Activated CD8-positive, alpha-beta memory T cell treated with anti-CD3 and anti-CD28 coated beads, Interleukin-2, amount 10 ng/mL, durations not matched to agents 7 days and 5 days (primary cell): ENCODE measurements around the gene RAB1A. TPM values are rescaled to one million over a fixed set of nuclear protein-coding genes. Genes with fewer than 3 reads are reported as not detected.
A peak's percentile ranks its signal among the peaks of the same experiment; 100 is the strongest.
"Not testable (repeated sequence)": the region's sequence is repeated elsewhere in the genome, so short reads cannot be mapped to it uniquely, and the experiment has no call there.

Experiments
- ATAC-seq: fragments of 150-1000 bp; cut with Tn5 transposase; one replicate; pipeline ENCODE4 v1.10.0; 2021; ENCODE audit warnings: moderate library complexity
- CTCF ChIA-PET: fragments of 350-600 bp; sonication (Branson Sonifier 250); formaldehyde crosslinking; loops from one replicate; lab custom pipeline; 2021; ENCODE audit warnings: antibody characterized with exemption; lab: Charles Lee
- DNase-seq: peaks from one replicate; pipeline ENCODE4 v3.0.0-alpha.2; 2020
- H3K27ac Mint-ChIP-seq: one replicate; pipeline ENCODE4 v1.8.0; 2021; ENCODE audit warnings: mild to moderate bottlenecking, mixed read lengths
- H3K27me3 Mint-ChIP-seq: one replicate; pipeline ENCODE4 v1.8.0; 2021; ENCODE audit warnings: mixed read lengths
- H3K36me3 Mint-ChIP-seq: one replicate; pipeline ENCODE4 v1.8.0; 2021; ENCODE audit warnings: mild to moderate bottlenecking, mixed read lengths
- H3K4me1 Mint-ChIP-seq: one replicate; pipeline ENCODE4 v1.8.0; 2021; ENCODE audit warnings: mixed read lengths
- H3K4me3 Mint-ChIP-seq: one replicate; pipeline ENCODE4 v1.8.0; 2021; ENCODE audit warnings: mild to moderate bottlenecking, moderate library complexity, mixed read lengths
- H3K9me3 Mint-ChIP-seq: one replicate; pipeline ENCODE4 v1.8.0; 2022; ENCODE audit warnings: low read depth, mixed read lengths
- total RNA-seq, 2 experiments: library from RNA; stranded (reverse); gene quantifications; one replicate each; pipeline ENCODE4 v1.2.3, GENCODE V29; 2021

Gene RAB1A
- total RNA-seq, 2 experiments from 2014 or later = 58.4 to 78.3 TPM

DNA sequence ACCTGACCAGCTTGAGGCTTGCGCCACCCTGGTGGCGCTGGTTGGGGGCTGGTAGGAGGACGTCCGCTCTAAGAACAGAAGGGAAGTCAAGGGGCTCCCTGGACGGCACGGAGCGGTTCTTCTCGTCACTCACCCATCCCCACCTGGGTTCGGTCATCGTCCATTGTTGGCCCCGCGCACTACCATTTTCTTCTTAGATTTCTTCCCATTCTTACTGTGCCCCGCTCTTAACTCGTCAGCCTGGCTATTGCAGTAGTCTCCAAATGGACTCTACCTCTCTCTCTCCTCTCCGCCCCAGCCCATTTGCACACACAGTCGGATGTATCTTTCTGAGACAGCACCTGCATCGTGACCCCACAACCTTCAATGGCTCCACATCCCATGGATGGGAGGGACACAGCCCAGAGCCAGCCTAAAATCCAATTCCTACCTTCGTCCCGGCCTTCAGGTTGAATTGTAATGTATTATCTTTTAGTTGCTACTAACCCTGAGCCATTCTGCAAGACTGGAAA, 814 bp upstream of the RAB1A start:
- ATAC-seq (peak; percentile 8), DNase-seq (no peak)
- Mint-ChIP-seq H3K4me3 (peak overlapping the region; percentile 95), H3K9me3 (no peaks in the 10 kb centered on the region), H3K27ac (peak overlapping the region; percentile 99), H3K36me3 (peaks cover 3% of the 10 kb centered on the region), H3K27me3 (no peaks in the 10 kb centered on the region), H3K4me1 (peaks cover 35% of the 10 kb centered on the region)
- CTCF ChIA-PET = interaction anchor here (1.0 to 3.9 kb wide), 8 partner anchors 9 to 607 kb away, joined by 3 to 22 read pairs (median 6); partner anchors contain the start of gene CEP68

DNA sequence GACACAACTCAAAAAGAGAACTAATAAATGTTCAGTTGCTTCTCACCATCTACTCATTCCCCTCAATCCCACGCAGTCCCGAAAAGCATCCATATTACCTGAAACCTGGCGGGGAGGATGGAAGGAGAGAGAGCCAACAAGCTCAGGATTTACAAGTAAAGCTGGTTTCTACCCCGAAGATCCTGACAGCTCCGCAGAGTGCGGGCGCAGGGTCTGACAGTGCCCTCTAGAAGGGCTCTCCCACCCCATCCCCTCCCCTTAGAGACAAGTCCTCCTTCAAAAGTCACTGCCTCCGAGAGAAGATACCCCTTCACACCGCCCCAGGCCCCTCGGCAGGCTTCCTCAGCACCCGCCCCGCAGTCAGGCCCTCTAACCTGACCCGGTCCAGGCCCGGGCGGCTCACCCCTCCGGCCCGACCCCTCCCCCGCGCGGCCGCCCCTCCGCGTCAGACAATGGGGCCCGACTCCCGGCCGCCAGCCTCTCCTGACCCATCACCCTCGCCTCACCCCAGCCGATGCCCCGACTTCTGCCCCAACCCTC, 550 bp downstream of the RAB1A start:
- CTCF ChIA-PET = interaction anchor here (0.8 to 3.9 kb wide), 16 partner anchors 9 to 606 kb away, joined by 3 to 22 read pairs (median 4); partner anchors contain the start of genes ACTR2 and CEP68
- Mint-ChIP-seq H3K9me3 (no peaks in the 10 kb centered on the region), H3K36me3 (peaks cover 3% of the 10 kb centered on the region), H3K27ac (peak overlapping the region; percentile 99), H3K27me3 (no peaks in the 10 kb centered on the region), H3K4me1 (peaks cover 46% of the 10 kb centered on the region), H3K4me3 (peak overlapping the region; percentile 95)
- DNase-seq (no peak), ATAC-seq (peak; percentile 18)

DNA sequence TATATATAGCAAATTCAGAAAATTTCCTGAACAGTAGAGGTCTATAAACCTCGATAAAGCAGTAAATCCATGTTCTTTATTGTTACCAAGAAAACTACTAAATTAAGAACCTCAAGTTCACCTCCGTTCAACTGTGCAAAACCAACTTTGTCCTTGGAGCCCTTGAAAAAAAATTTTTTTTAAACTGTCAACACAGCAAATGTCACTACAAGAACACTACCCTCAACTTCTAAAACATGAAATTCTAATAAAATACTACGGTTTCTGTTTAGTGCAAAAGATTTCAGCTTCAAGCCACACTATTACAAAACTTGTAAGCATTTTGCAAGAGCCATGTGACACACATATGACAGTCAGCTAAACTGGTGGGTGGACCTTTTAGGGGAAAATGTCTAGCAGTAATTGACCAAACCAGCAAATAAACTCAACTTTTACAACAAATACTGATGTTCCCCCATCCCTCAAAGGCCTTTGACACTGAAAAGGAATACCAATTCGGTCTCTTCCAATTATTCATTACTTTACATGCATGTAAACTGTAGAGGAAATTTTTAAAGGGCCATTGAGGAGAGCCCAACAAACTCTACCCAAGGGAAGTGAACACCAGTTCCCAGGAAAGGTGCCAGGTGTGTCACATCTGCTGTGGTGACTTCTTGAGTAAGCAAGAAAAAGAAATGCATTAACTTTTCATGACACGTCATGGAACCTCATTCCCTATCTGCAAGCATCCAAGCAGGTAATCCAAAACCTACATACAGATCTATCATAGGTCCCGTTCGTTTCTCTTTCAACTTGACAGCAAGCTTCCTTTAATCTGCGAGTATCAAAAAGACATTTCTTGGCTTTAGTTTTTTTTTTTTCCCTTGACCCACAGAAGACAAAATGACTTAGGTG, 1.4 kb downstream of the RAB1A start:
- peaks cover 46% of the 10 kb centered on the region for H3K4me1 Mint-ChIP-seq
- H3K4me3 Mint-ChIP-seq = peak overlapping the region; percentile 95
- DNase-seq (no peak), ATAC-seq (no peak)
- H3K27ac Mint-ChIP-seq = peak overlapping the region; percentile 99
- H3K27me3 Mint-ChIP-seq = no peaks in the 10 kb centered on the region
- CTCF ChIA-PET = interaction anchor here (1.2 to 3.9 kb wide), 6 partner anchors 11 to 210 kb away, joined by 3 to 22 read pairs (median 6); partner anchors contain the start of gene CEP68
- no peaks in the 10 kb centered on the region for H3K9me3 Mint-ChIP-seq
- peaks cover 3% of the 10 kb centered on the region for H3K36me3 Mint-ChIP-seq

DNA sequence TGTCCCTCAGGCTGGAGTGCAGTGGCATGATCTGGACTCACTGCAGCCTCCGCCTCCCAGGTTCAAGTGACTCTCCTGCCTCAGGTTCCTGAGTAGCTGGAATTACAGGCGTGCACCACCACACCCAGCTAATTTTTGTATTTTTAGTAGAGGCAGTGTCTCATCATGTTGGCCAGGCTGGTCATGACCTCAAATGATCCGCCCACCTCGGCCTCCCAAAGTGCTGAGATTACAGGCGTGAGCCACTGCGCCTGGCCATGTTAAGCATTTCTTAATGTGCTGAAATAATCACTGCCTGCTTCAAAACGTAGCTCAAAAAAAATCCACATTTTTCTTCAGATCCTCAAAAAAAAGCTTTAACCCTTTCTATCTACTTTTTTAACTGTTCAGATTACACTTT, 4.4 kb downstream of the RAB1A start:
- H3K4me1 Mint-ChIP-seq = peaks cover 54% of the 10 kb centered on the region
- ATAC-seq, H3K9me3 Mint-ChIP-seq, H3K36me3 Mint-ChIP-seq, H3K27ac Mint-ChIP-seq, H3K4me3 Mint-ChIP-seq, DNase-seq, H3K27me3 Mint-ChIP-seq: not testable (repeated sequence)
- CTCF ChIA-PET = interaction anchor here (1.0 to 1.8 kb wide), 3 partner anchors 9 to 57 kb away, joined by 3 to 4 read pairs (median 3); no protein-coding TSS in a partner anchor

DNA sequence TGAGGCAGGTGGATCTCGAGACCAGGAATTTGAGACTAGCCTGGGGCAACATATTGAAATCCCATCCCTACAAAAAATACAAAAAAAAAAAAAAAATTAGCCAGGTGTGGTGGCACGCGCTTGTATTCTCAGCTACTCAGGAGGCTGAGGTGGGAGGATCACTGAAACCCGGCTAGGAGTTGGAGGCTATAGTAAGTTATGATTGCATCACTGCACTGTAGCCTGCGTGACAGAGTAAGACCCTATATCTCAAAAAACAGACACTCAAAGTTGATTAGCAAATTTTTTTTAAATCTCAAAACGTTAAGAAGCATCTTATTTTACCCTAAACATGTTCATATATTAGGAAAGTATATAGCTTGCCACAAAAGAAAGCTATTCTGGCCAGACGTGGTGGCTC, 7.6 kb downstream of the RAB1A start:
- H3K4me3 Mint-ChIP-seq = no peak overlapping the region
- ATAC-seq (no peak), DNase-seq (no peak)
- H3K36me3 Mint-ChIP-seq = peaks cover 12% of the 10 kb centered on the region
- no peaks in the 10 kb centered on the region for H3K9me3 Mint-ChIP-seq
- peaks cover 50% of the 10 kb centered on the region for H3K4me1 Mint-ChIP-seq
- H3K27ac Mint-ChIP-seq = no peak overlapping the region
- CTCF ChIA-PET = interaction anchor here (1.0 kb wide), 1 partner anchor 65 kb away, joined by 4 read pairs; no protein-coding TSS in a partner anchor
- no peaks in the 10 kb centered on the region for H3K27me3 Mint-ChIP-seq

DNA sequence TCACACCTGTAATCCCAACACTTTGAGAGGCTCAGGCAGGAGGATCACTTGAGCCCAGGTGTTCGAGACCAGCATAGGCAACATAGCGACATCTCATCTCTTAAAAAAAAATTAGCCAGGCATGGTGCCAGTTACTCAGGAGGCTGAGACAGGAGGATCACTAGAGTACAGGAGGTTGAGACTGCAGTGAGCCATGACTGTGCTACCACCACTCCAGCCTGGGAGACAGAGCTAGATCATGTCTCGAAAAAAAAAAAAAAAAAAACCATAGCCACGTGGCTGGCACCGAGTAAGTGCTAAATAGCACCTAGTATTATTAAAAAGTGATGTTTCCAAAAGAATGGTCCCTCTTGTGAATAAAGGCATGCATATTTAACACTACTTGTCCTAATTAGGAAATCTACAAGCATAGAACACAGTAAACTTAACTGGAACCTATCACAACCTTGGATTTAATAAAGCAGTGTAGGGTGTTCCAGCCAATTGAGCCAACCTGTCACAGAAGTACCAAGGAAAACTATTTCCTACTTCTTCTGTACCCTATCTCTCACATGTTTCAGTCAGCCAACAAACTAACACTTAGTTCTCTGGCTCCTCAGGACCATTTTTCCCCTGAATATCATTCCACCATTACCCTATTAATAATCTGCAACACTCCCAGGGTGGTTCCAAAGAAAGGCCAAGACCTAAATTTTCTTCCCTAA, 8.8 kb downstream of the RAB1A start:
- Mint-ChIP-seq H3K36me3 (peaks cover 9% of the 10 kb centered on the region), H3K4me3 (no peak overlapping the region), H3K4me1 (peaks cover 40% of the 10 kb centered on the region), H3K27me3 (no peaks in the 10 kb centered on the region), H3K27ac (no peak overlapping the region), H3K9me3 (no peaks in the 10 kb centered on the region)
- DNase-seq (no peak), ATAC-seq (no peak)
- CTCF ChIA-PET = interaction anchor here (0.6 to 1.0 kb wide), 2 partner anchors 35 to 66 kb away, joined by 3 to 4 read pairs; no protein-coding TSS in a partner anchor

DNA sequence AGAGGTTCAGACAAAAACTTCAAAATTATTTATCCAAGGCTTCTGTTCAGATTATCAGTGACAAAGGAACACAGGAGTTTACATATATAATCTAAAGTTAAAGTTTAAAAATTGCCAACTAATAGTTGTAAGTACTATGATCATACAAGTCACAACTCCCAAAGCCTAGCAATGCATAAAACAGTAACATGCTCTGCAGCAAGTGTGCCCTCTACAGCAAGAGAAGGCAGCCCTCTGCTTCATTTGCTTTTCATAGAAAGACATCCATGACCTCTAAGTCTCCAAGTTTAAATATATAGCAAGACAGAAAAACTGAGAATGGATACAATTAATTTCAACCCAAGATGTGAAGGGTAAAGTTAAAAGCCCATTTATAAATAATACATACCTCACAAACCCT, 13.3 kb downstream of the RAB1A start:
- H3K36me3 Mint-ChIP-seq = peaks cover 11% of the 10 kb centered on the region
- CTCF ChIA-PET = no interaction called here
- peaks cover 27% of the 10 kb centered on the region for H3K4me1 Mint-ChIP-seq
- ATAC-seq = no peak
- H3K27me3 Mint-ChIP-seq = no peaks in the 10 kb centered on the region
- no peak for DNase-seq
- no peaks in the 10 kb centered on the region for H3K9me3 Mint-ChIP-seq
- H3K4me3 Mint-ChIP-seq = no peak overlapping the region
- no peak overlapping the region for H3K27ac Mint-ChIP-seq

DNA sequence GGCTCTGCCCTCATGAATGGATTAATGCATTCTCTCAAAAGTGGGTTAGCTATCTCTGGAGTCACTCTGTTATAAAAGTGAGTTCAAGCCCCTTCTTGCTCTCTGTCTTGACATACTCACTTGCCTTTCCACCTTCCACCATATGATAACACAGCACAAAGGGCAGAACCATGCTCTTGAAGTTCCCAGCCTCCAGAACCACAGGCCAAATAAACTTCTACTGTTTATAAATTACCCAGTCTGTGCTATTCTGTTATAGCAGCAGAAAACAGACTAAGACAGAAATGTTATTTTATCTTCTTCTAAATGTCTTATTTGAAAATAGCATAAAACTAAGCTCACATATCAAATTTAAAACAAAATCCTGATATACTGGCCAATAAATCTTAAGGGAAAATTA, 15.0 kb downstream of the RAB1A start:
- H3K9me3 Mint-ChIP-seq = no peaks in the 10 kb centered on the region
- peaks cover 10% of the 10 kb centered on the region for H3K36me3 Mint-ChIP-seq
- no peaks in the 10 kb centered on the region for H3K27me3 Mint-ChIP-seq
- ATAC-seq (no peak), DNase-seq (no peak)
- CTCF ChIA-PET = interaction anchor here (0.9 kb wide), 1 partner anchor 15 kb away, joined by 4 read pairs; the partner anchor contains the start of gene RAB1A
- H3K27ac Mint-ChIP-seq = no peak overlapping the region
- H3K4me3 Mint-ChIP-seq = no peak overlapping the region
- peaks cover 15% of the 10 kb centered on the region for H3K4me1 Mint-ChIP-seq

DNA sequence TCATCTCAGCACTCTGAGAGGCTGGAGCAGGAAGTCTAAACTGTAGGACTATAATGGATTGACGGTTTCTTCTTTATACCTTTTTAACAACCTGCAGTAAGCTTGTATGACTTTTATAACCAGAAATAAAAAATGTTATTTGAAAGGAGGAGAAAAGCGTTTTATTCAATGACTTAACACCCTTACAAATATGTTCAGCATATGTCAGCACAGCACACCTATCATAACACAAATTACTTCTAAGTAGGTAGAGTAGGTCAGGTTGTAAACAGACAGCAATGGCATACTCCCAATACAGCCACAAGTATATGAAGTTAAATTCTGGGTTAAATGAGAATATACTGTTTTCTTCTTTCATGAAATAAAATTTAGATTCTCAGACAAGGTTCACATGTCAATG, 16.1 kb downstream of the RAB1A start:
- Mint-ChIP-seq H3K4me3 (no peak overlapping the region), H3K36me3 (peaks cover 12% of the 10 kb centered on the region), H3K27me3 (no peaks in the 10 kb centered on the region), H3K4me1 (peaks cover 17% of the 10 kb centered on the region), H3K9me3 (no peaks in the 10 kb centered on the region), H3K27ac (no peak overlapping the region)
- CTCF ChIA-PET = interaction anchor here (0.9 to 1.3 kb wide), 2 partner anchors 12 to 31 kb away, joined by 3 read pairs; no protein-coding TSS in a partner anchor
- ATAC-seq (no peak), DNase-seq (no peak)

DNA sequence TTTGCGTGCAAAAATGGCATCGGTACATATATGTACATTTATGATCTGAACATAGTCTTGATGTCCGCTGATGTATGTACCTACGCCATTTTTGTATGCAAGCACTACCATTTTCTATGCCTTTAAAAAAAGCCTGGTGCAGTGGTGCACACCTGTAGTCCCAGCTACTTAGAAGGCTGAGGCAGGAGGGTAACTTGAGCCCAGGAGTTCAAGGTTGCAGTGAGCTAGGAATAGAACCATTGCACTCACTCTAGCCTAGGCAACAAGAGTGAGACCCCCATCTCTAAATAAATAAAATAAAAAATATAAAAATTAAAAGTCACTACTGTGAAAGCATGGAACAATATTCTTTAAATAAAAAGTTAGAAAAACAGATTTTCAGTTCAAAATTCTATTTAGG, 16.7 kb downstream of the RAB1A start:
- DNase-seq = no peak
- H3K27me3 Mint-ChIP-seq = no peaks in the 10 kb centered on the region
- CTCF ChIA-PET = interaction anchor here (0.9 to 1.3 kb wide), 3 partner anchors 13 to 57 kb away, joined by 3 read pairs; no protein-coding TSS in a partner anchor
- H3K4me1 Mint-ChIP-seq = peaks cover 18% of the 10 kb centered on the region
- no peak overlapping the region for H3K4me3 Mint-ChIP-seq
- H3K36me3 Mint-ChIP-seq = peaks cover 13% of the 10 kb centered on the region
- no peaks in the 10 kb centered on the region for H3K9me3 Mint-ChIP-seq
- H3K27ac Mint-ChIP-seq = no peak overlapping the region
- ATAC-seq = no peak

DNA sequence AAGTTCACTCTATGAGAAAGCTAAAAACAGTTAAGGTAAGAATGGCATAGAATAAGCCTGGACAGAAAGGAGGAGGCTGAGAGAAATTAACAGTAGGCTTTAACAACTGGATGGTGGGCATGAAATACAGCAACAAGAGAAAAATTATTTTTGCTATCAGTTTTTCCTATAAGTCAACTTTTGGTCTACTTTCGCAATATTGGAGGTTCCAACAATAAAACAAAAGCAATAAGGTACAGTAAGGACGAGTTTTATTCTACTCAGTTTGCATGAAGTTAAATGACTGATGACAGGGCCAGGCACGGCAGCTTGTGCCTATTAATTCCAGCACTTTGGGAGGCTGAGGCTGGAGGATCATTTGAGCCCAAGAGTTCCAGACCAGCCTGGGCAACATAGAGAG, 17.3 kb downstream of the RAB1A start:
- Mint-ChIP-seq H3K27ac (no peak overlapping the region), H3K4me3 (no peak overlapping the region), H3K36me3 (peaks cover 13% of the 10 kb centered on the region), H3K27me3 (no peaks in the 10 kb centered on the region), H3K9me3 (no peaks in the 10 kb centered on the region), H3K4me1 (peaks cover 14% of the 10 kb centered on the region)
- ATAC-seq = no peak
- DNase-seq = no peak
- CTCF ChIA-PET = interaction anchor here (0.9 to 1.2 kb wide), 2 partner anchors 48 to 58 kb away, joined by 3 to 4 read pairs; no protein-coding TSS in a partner anchor

DNA sequence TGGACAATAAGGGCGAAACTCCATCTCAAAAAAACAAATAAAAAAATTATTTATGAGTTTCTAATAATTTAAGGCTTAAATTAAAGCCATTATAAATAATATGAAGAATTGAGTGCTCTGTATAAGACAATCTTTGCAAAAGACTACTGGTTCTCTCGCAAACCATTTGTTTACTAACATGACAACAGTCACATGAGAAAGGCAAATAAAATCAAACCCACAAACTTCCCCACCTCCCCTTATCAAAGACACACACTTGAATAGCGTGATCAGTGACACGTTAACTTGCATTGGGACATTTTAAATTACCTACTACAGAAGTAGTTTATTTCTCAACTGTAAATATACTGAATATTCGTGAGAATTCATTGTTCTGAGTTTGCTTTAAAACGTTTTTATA, 21.1 kb downstream of the RAB1A start:
- Mint-ChIP-seq H3K4me1 (peaks cover 13% of the 10 kb centered on the region), H3K27ac (no peak overlapping the region), H3K4me3 (no peak overlapping the region), H3K9me3 (no peaks in the 10 kb centered on the region), H3K36me3 (peaks cover 24% of the 10 kb centered on the region), H3K27me3 (no peaks in the 10 kb centered on the region)
- no peak for DNase-seq
- CTCF ChIA-PET = no interaction called here
- no peak for ATAC-seq
